Activated CD4-positive, alpha-beta T cell treated with anti-CD3 and anti-CD28 coated beads for 1 hour (primary cell): Measurements from ENCODE around the gene CDK5R2.

Experiments
- DNase-seq: peaks from one replicate; pipeline ENCODE4 v3.0.0-alpha.2; 2020

CDK5R2 gene

DNA sequence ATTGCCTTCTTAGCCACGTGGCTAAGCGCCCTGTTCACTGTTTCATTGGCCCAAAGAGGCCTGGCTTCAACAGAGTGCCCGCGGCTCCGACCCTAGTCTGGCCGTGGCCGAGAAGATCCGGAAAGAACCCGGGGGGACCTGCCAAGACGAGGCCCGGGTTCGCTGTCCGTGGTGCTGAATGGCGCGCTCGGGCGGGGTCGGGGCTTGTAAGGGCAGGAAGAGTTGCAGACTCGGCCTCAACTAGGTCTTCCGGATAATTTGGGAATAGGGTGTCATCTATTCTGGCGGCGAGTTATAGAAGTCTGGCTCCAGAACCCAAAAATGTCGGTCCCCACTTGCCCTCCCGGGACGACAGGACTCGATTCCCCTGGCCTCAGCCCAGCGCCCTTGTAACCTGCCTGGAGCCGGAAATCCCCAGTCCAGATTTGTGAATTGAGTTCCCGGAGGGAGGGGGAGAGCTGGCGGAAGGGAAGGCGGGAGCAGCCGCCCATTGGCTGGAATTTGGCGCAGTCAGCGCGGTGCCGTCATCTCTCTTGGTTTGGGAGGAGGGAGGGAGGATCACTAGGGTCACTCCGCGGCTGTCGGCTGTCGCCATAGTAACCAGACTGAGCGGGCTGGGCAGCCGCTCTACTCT lies 3.5 kb downstream of the CDK5R2 start:
- DNase-seq, result no peak

DNA sequence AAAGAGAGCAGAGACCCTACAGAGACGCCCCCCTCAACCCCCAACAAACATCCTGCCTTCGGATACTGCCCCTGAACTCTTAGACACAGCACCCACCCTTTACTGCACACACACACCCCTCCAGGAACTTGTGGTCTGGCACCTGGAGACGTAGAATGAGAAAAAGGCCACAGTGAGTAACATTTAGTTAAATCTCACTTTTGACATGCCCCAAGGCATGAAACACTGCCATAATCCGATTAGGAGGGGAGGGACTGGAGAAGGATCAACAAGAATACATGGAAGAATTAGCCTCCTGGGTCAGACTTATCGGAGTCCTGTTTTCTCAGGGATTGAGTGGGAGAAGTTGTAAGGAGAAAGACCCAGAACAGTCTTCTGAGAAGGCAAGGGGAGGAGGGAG lies 4.1 kb downstream of the CDK5R2 start:
- DNase-seq, result no peak

- no peak for DNase-seq
These were observed 4.7 kb downstream of the CDK5R2 start for GRCh38 chr2:218964041-218964771.

- DNase-seq, result no peak
These were observed 11.4 kb downstream of the CDK5R2 start for GRCh38 chr2:218970894-218971293.

DNA sequence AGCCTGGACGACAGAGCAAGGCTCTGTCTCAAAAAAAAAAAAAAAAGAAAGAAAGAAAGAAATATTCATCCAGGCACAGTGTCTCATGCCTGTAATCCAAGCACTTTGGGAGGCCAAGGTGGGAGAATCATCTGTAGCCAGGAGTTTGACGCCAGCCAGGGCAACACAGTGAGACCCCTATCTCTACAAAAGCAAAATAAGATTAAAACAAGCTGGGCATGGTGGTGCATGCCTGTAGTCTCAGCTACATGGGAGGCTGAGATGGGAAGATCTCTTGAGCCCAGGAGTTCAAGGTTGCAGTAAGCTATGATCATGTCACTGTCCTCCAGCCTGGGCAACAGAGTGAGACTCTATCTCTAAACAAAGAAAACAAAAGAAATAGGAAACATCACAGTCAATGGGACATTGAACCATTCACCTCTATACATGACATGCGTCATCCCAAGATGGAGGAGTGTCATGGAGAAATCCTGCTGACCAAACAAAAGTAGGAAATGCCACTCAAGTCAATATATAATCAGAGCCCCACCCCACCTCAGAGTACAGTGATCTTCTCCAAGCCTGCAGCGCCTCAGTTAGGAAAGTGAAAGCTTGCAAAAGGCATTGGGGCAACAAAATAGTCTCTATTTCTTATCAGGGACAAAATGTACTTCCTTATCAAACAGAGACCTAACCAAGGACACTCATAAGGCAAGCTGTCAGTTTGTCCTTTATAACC lies 15.8 kb downstream of the CDK5R2 start:
- no peak for DNase-seq

- DNase-seq, result peak; percentile 75
These were observed 20.6 kb downstream of the CDK5R2 start for GRCh38 chr2:218979846-218980734.

- no peak for DNase-seq
These were observed 21.4 kb downstream of the CDK5R2 start for GRCh38 chr2:218980735-218981389.

DNA sequence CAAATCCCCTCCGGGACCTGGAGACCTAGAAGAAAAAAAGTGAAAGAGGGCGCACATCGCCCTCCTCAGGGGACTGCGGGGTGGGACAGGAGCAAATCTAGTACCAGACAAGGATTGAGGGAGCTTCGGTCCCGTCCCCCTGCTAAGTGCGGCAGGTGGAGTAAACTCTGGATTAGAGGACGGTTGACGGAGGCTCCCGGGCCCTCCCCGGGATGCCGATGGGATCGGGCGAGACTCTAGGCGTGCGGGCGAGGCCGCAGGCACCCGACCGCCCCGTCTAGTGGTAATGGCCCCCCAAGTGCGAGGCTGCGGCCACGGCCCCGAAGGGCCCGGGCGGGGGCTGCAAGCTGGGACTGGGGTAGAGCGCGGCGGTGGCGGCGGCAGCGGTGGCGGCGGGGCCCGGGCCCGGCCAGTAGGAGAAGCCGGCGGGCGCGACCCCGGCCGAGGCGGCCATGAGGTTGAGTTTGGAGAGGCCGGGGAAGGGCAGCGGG lies 22.0 kb downstream of the CDK5R2 start:
- DNase-seq, result no peak

- DNase-seq, result no peak
These were observed 22.6 kb downstream of the CDK5R2 start for GRCh38 chr2:218981881-218982585.

GRCh38 chr2:218982586-218983262 lies 23.3 kb downstream of the CDK5R2 start:
- DNase-seq, result no peak

GRCh38 chr2:218983263-218983933 lies 23.9 kb downstream of the CDK5R2 start:
- DNase-seq, result no peak

GRCh38 chr2:218983934-218984238 lies 24.4 kb downstream of the CDK5R2 start:
- DNase-seq, result no peak

DNA sequence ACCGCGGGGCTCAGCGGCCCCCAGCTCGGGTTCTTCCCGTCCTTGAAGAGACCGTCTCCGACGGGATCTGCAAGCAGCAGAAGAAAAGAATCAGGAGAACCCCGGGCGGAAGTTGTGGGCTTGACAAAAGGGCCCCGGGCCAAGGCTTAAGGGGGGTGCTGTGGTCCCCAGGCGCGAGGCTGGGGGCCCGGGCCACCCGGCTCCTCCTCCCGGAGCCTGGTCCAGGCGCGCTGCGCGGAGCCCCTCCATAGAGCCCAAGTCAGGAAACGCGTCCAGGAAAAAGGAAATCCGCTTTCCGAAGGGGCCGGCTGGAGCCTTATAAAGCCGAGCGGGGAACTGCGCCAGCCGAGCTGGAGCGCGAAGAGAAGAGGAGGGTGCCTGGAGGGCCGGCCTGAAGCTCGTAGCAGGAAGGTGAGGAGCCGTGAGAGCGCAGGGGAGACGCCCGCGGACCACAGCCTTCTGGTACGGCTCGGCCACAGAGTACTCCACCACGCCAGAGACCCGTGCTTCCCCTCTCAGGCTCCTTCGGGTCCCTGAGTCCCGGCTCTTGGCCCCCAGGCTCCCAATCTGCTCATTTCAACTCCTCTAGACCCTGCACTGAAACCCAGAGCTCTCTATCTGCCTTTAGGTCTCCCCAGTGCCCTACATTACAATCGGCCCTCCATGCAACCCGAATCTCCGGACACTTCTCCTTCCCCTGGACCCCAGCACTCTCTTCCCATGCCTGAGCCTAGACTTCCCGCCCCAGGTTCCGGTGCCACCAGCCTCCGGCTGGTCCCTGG lies 25.0 kb downstream of the CDK5R2 start:
- DNase-seq, result no peak

DNA sequence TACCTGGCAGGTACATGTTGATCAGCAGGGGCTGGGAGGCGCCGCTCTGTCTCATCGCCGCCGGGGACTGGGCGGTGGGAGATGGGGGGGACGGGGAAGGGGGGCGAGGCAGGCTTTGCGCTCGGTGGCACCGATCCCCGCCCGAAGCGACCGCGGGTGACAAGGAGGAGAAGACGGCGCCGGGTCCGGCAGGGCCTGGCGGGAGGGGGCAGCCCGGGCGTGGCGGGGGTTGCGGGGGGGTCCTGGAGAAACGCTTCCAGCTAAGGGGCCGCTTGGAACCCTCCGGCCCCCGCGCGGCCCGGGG lies 25.5 kb downstream of the CDK5R2 start, which contains the start of gene FEV:
Gene FEV, minus strand, starts transcription at position 164 of the 304 bp plus-strand sequence. Its CDS starts 109 bp downstream, at position 55.
- no peak for DNase-seq

- no peak for DNase-seq
These were observed 26.0 kb downstream of the CDK5R2 start for GRCh38 chr2:218985325-218986091.

- no peak for DNase-seq
These were observed 26.8 kb downstream of the CDK5R2 start for GRCh38 chr2:218986148-218986761.

- no peak for DNase-seq
These were observed 28.7 kb downstream of the CDK5R2 start for GRCh38 chr2:218988164-218988563.

DNA sequence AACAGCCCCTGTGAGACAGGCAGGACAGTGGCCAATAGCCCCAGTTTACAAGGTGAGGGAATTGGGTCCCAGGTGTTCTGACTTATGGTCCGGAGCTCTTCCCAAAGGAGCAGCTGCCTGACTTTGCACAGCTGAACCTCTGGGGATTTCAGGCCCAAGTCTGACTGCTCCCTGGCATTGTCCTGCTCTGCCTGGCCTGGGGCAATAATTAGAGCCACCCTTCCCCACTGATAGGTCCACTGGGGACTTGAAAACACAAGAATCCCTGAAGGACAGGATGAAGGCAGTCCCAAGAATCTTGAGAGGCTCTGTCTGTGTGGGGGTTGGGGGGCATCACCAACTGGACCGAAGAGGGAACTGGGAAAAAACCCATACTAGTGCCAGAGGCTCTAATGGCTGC lies 29.2 kb downstream of the CDK5R2 start:
- no peak for DNase-seq

DNA sequence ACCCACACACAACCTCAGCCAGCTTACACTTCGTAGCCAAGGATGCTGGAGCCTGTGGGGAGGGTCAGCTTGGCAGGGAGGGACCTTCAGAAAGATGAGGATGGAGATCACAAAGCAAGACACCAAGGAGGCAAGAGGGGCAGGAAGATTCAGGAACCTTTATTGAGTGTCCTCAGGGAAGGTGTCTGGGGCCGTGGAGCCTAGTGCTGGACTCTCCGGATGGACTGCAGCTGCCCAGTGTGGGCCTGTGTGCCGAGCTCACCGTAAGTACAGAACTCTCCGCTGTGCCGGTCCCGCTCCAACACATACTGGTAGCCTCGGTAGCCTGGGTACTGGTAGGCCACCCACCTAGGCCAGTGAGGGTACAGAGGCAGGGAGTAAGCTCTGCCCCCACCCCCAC lies 30.6 kb downstream of the CDK5R2 start:
- DNase-seq, result no peak
